Measurements from ENCODE around the gene SMIM36. TPM values are rescaled to one million over a fixed set of nuclear protein-coding genes. Genes with fewer than 3 reads are reported as not detected.

SMIM36 gene
- total RNA-seq, 1 donor from 2014 or later, result not detected

DNA sequence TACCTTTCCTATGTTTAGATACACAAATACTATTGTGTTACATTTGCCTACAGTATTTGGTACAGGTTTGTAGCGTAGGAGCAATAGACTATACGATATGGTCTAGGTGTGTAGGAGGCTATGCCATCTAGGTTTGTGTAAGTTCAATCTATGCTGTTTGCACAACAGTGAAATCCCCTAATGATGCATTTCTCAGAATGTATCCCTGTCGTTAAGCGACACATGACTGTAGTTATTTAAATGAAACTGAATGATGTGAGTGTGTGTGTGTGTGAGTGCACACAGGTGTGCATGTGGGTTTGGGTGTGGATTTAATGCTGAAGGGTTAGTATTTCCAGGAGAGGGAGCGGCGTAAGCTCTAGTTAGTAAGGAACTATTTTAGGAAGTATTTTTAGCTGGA, 34.6 kb upstream of the SMIM36 start:
- Mint-ChIP-seq H3K27ac (ENCODE audit: unreplicated experiment) (no peak overlapping the region), H3K27me3 (ENCODE audit: low read depth) (no peaks in the 10 kb centered on the region), H3K4me1 (ENCODE audit: low read depth) (peaks cover 20% of the 10 kb centered on the region), H3K9me3 (ENCODE audit: low read depth) (peaks cover 14% of the 10 kb centered on the region), H3K4me3 (ENCODE audit: unreplicated experiment) (no peak overlapping the region), H3K36me3 (ENCODE audit: low read depth) (peaks cover 6% of the 10 kb centered on the region)
- no peak for DNase-seq (ENCODE audit: low spot score)
- TF ChIP-seq, protein P1, sequence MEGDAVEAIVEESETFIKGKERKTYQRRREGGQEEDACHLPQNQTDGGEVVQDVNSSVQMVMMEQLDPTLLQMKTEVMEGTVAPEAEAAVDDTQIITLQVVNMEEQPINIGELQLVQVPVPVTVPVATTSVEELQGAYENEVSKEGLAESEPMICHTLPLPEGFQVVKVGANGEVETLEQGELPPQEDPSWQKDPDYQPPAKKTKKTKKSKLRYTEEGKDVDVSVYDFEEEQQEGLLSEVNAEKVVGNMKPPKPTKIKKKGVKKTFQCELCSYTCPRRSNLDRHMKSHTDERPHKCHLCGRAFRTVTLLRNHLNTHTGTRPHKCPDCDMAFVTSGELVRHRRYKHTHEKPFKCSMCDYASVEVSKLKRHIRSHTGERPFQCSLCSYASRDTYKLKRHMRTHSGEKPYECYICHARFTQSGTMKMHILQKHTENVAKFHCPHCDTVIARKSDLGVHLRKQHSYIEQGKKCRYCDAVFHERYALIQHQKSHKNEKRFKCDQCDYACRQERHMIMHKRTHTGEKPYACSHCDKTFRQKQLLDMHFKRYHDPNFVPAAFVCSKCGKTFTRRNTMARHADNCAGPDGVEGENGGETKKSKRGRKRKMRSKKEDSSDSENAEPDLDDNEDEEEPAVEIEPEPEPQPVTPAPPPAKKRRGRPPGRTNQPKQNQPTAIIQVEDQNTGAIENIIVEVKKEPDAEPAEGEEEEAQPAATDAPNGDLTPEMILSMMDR (IDR thresholded peaks at IDR 0.05), result no peak

DNA sequence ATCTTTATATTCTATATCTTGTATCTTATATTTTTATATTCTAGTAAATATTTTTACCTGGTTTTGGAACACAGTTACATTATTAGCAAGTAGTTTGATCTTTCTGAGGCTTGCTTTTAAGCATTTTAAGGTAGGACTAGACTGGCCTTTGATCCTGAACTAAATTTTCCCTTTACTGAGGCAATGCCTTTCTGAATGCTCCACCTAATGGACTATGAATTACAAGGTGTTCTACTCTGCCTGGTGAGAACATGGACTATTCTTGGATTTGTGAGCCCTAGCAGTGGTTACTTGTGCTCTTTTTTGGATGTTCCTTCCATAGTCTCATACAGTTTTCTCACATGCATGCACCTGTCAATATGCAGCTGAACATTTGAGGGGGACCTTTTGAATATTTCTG, 32.5 kb upstream of the SMIM36 start:
- Mint-ChIP-seq H3K27ac (ENCODE audit: unreplicated experiment) (no peak overlapping the region), H3K27me3 (ENCODE audit: low read depth) (peaks cover 3% of the 10 kb centered on the region), H3K4me3 (ENCODE audit: unreplicated experiment) (no peak overlapping the region), H3K4me1 (ENCODE audit: low read depth) (peaks cover 26% of the 10 kb centered on the region), H3K9me3 (ENCODE audit: low read depth) (peaks cover 11% of the 10 kb centered on the region), H3K36me3 (ENCODE audit: low read depth) (peaks cover 6% of the 10 kb centered on the region)
- no peak for DNase-seq (ENCODE audit: low spot score)
- TF ChIP-seq, protein P1 (IDR thresholded peaks at IDR 0.05), result no peak

DNA sequence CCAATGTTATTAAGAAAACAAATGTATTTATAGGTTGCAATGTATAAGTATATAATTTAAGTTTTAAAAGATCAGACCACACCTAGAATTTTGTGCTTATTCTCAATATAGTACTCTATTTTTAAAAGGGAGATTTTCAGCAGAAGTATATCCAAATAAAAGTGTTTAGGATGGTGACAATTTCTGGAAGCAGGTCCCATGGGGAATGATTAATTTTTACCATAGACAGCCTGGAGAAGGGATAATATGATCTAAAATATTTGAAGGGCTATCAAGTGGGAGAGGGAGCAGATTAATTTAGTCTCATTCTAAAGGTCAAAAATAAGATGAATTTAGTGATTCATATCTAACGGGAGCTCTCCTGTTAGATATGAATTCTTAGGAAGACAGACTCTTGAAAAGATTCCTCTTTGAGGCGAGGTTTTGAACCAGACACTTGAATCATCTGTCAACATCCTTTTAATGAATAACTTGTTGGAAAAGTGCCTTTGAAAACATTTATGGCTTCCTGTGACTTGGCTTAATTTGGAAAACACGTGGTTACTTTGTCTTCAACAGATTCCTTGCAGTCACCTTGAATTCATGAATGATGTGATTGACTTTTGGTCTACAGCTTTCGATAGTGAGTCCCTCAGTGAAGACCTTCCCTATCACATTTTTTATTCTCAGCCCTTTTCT, 29.3 kb upstream of the SMIM36 start:
- TF ChIP-seq, protein P1 (IDR thresholded peaks at IDR 0.05), result no peak
- DNase-seq (ENCODE audit: low spot score), result no peak
- H3K36me3 Mint-ChIP-seq (ENCODE audit: low read depth), result peaks cover 1% of the 10 kb centered on the region
- H3K4me3 Mint-ChIP-seq (ENCODE audit: unreplicated experiment), result no peak overlapping the region
- peak overlapping the region; percentile 6 for H3K27ac Mint-ChIP-seq (ENCODE audit: unreplicated experiment)
- H3K27me3 Mint-ChIP-seq (ENCODE audit: low read depth), result peaks cover 7% of the 10 kb centered on the region
- peaks cover 12% of the 10 kb centered on the region for H3K4me1 Mint-ChIP-seq (ENCODE audit: low read depth)
- H3K9me3 Mint-ChIP-seq (ENCODE audit: low read depth), result no peaks in the 10 kb centered on the region

DNA sequence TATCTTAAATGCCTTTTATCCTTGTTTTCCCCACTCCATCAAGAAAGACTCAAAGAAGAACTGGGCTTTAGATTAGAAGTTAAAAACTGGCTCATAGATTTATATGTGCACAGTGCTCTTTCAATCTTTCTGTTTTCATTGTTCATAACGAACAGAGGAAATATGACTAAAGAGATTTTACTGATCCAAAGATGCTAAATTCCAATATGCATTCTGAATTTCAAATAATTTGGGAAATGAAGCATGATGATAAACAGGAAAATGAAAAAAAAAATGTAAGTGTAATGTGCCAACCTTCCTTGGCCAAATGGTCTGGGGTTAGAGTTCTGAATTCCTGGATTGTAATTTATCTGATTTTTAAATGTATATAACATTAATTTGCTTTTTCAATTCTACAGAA, 25.0 kb upstream of the SMIM36 start:
- TF ChIP-seq, protein P1 (IDR thresholded peaks at IDR 0.05), result no peak
- Mint-ChIP-seq H3K4me1 (ENCODE audit: low read depth) (peaks cover 15% of the 10 kb centered on the region), H3K27me3 (ENCODE audit: low read depth) (peaks cover 7% of the 10 kb centered on the region), H3K27ac (ENCODE audit: unreplicated experiment) (no peak overlapping the region), H3K36me3 (ENCODE audit: low read depth) (no peaks in the 10 kb centered on the region), H3K9me3 (ENCODE audit: low read depth) (no peaks in the 10 kb centered on the region), H3K4me3 (ENCODE audit: unreplicated experiment) (no peak overlapping the region)
- DNase-seq (ENCODE audit: low spot score), result no peak

DNA sequence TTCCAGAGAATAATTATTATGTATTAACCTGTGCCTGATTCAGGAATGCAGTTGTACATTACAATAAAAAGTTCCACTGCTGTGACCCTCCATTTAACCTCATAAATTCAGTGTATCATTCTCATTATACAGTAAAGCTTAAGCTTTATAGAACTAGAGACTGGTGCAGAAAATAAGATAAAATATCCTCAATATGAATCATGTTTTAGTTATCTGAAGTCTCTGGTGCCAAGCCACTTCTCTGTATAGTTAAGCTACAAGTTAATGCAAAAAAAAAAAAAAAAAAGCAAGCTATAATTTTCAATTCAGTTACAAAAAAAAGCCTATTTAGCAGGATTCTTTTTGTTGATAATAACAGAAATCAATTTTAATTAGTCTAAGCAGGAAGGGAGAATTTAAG, 22.4 kb upstream of the SMIM36 start:
- no peaks in the 10 kb centered on the region for H3K36me3 Mint-ChIP-seq (ENCODE audit: low read depth)
- DNase-seq (ENCODE audit: low spot score), result no peak
- H3K9me3 Mint-ChIP-seq (ENCODE audit: low read depth), result no peaks in the 10 kb centered on the region
- peaks cover 4% of the 10 kb centered on the region for H3K27me3 Mint-ChIP-seq (ENCODE audit: low read depth)
- peaks cover 7% of the 10 kb centered on the region for H3K4me1 Mint-ChIP-seq (ENCODE audit: low read depth)
- TF ChIP-seq, protein P1 (IDR thresholded peaks at IDR 0.05), result no peak
- no peak overlapping the region for H3K27ac Mint-ChIP-seq (ENCODE audit: unreplicated experiment)
- H3K4me3 Mint-ChIP-seq (ENCODE audit: unreplicated experiment), result no peak overlapping the region
